ENCODE results near the gene GOLGA6L10.
"Not testable (repeated sequence)": the region's sequence is repeated elsewhere in the genome, so short reads cannot be mapped to it uniquely, and the experiment has no call there.

Gene GOLGA6L10

GRCh38 chr15:82349375-82349774 is at the start of gene GOLGA6L10:
TSS of gene GOLGA6L10 (minus strand) at chr15:82349475. CDS start at chr15:82349375, 100 bp downstream.
- DNase-seq (ENCODE audit: low read depth); H3K4me3 ChIP-seq (ENCODE audit: low read length): not testable (repeated sequence)

- DNase-seq (ENCODE audit: low read depth) = no peak
- no peak for TF ChIP-seq CTCF (conservative IDR thresholded peaks at IDR 0.05; ENCODE audit: low read depth, low read length)
- no peak overlapping the region for H3K4me3 ChIP-seq (ENCODE audit: low read length)
Observed at GRCh38 chr15:82398785-82399184, 49.5 kb upstream of the GOLGA6L10 start.

- H3K4me3 ChIP-seq (ENCODE audit: low read length) = no peak overlapping the region
- TF ChIP-seq CTCF (conservative IDR thresholded peaks at IDR 0.05; ENCODE audit: low read depth, low read length) = no peak
- no peak for DNase-seq (ENCODE audit: low read depth)
Observed at GRCh38 chr15:82397817-82398216, 48.5 kb upstream of the GOLGA6L10 start.

GRCh38 chr15:82395788-82396187 is 46.5 kb upstream of the GOLGA6L10 start:
- H3K4me3 ChIP-seq (ENCODE audit: low read length); DNase-seq (ENCODE audit: low read depth): not testable (repeated sequence)

- DNase-seq (ENCODE audit: low read depth) = no peak
- TF ChIP-seq CTCF (conservative IDR thresholded peaks at IDR 0.05; ENCODE audit: low read depth, low read length) = no peak
- no peak overlapping the region for H3K4me3 ChIP-seq (ENCODE audit: low read length)
Observed at GRCh38 chr15:82393671-82394070, 44.4 kb upstream of the GOLGA6L10 start.

- not testable (repeated sequence) for H3K4me3 ChIP-seq (ENCODE audit: low read length); DNase-seq (ENCODE audit: low read depth)
Observed at GRCh38 chr15:82392077-82392476, 42.8 kb upstream of the GOLGA6L10 start.

GRCh38 chr15:82390152-82390551 is 40.9 kb upstream of the GOLGA6L10 start:
- H3K4me3 ChIP-seq (ENCODE audit: low read length); DNase-seq (ENCODE audit: low read depth): not testable (repeated sequence)

GRCh38 chr15:82387209-82387608 is 37.9 kb upstream of the GOLGA6L10 start:
- not testable (repeated sequence) for H3K4me3 ChIP-seq (ENCODE audit: low read length); DNase-seq (ENCODE audit: low read depth)

- H3K4me3 ChIP-seq (ENCODE audit: low read length); DNase-seq (ENCODE audit: low read depth): not testable (repeated sequence)
Observed at GRCh38 chr15:82381330-82381955, 32.2 kb upstream of the GOLGA6L10 start.

- DNase-seq (ENCODE audit: low read depth); H3K4me3 ChIP-seq (ENCODE audit: low read length): not testable (repeated sequence)
- TF ChIP-seq CTCF (conservative IDR thresholded peaks at IDR 0.05; ENCODE audit: low read depth, low read length) = peak; percentile 12
Observed at GRCh38 chr15:82379552-82379951, 30.3 kb upstream of the GOLGA6L10 start.

- H3K4me3 ChIP-seq (ENCODE audit: low read length) = not testable (repeated sequence)
- DNase-seq (ENCODE audit: low read depth) = peak; percentile 2
Observed at GRCh38 chr15:82373661-82374060, 24.4 kb upstream of the GOLGA6L10 start.
